Medulla oblongata (tissue), 1 donor: ENCODE results near the gene SRGAP1.
"Not testable (repeated sequence)": the region's sequence is repeated elsewhere in the genome, so short reads cannot be mapped to it uniquely, and the experiment has no call there.

ENCODE experiments used
- DNase-seq: peaks from one replicate; pipeline ENCODE4 v3.0.0-alpha.2; 2015; ENCODE audit errors: extremely low spot score

Gene SRGAP1

GRCh38 chr12:63838411-63838810, 6.1 kb upstream of the SRGAP1 start:
- DNase-seq = no peak

- DNase-seq = no peak
Measured at GRCh38 chr12:63841011-63841410, 3.5 kb upstream of the SRGAP1 start.

GRCh38 chr12:63841571-63841970, 2.9 kb upstream of the SRGAP1 start:
- no peak for DNase-seq

GRCh38 chr12:63842750-63843149, 1.8 kb upstream of the SRGAP1 start:
- not testable (repeated sequence) for DNase-seq

- DNase-seq = no peak
Measured at GRCh38 chr12:63843254-63843720, 1.2 kb upstream of the SRGAP1 start.

- DNase-seq = peak; percentile 97
Measured at GRCh38 chr12:63843721-63844390, 644 bp upstream of the SRGAP1 start.

- peak; percentile 45 for DNase-seq
Measured at GRCh38 chr12:63845726-63846125, 1.2 kb downstream of the SRGAP1 start.

GRCh38 chr12:63846238-63846967, 1.9 kb downstream of the SRGAP1 start:
- DNase-seq = no peak

- no peak for DNase-seq
Measured at GRCh38 chr12:63848450-63848849, 4.0 kb downstream of the SRGAP1 start.

GRCh38 chr12:63849106-63849620, 4.7 kb downstream of the SRGAP1 start:
- no peak for DNase-seq

GRCh38 chr12:63849641-63850040, 5.1 kb downstream of the SRGAP1 start:
- no peak for DNase-seq

GRCh38 chr12:63853978-63854377, 9.5 kb downstream of the SRGAP1 start:
- no peak for DNase-seq

GRCh38 chr12:63855299-63855698, 10.8 kb downstream of the SRGAP1 start:
- DNase-seq = no peak

- DNase-seq = no peak
Measured at GRCh38 chr12:63857771-63858670, 13.5 kb downstream of the SRGAP1 start.

- not testable (repeated sequence) for DNase-seq
Measured at GRCh38 chr12:63859880-63860279, 15.4 kb downstream of the SRGAP1 start.

- no peak for DNase-seq
Measured at GRCh38 chr12:63862187-63862968, 17.9 kb downstream of the SRGAP1 start.

- no peak for DNase-seq
Measured at GRCh38 chr12:63862969-63863230, 18.4 kb downstream of the SRGAP1 start.

- DNase-seq = no peak
Measured at GRCh38 chr12:63863658-63864453, 19.4 kb downstream of the SRGAP1 start.

- no peak for DNase-seq
Measured at GRCh38 chr12:63864454-63864706, 19.9 kb downstream of the SRGAP1 start.

- no peak for DNase-seq
Measured at GRCh38 chr12:63865448-63865847, 20.9 kb downstream of the SRGAP1 start.

GRCh38 chr12:63867053-63867452, 22.6 kb downstream of the SRGAP1 start:
- no peak for DNase-seq
